ENCODE data around the gene NMNAT2.

- TF ChIP-seq EZH2 (IDR thresholded peaks at IDR 0.05; ENCODE audit: insufficient read depth, poor library complexity, severe bottlenecking) (no peak), EZH2phosphoT487 (IDR thresholded peaks at IDR 0.05; ENCODE audit: insufficient read depth, low read depth) (no peak)
Measured at GRCh38 chr1:183205196-183205781, 212.9 kb downstream of the NMNAT2 start.

All from GM23248 (cell line).